Heart left ventricle (tissue), 16 donors: Measurements from ENCODE around the gene CLK3. TPM values are rescaled to one million over a fixed set of nuclear protein-coding genes. Genes with fewer than 3 reads are reported as not detected.
"Not testable (repeated sequence)": the region's sequence is repeated elsewhere in the genome, so short reads cannot be mapped to it uniquely, and the experiment has no call there.

Source experiments
- ATAC-seq, 4 donors: fragments of 200-7000 bp; cut with Tn5 transposase; one replicate each; pipeline ENCODE4 v1.9.1; 2020 to 2022; ENCODE audit warnings: moderate library complexity in 4 of 4, mild to moderate bottlenecking in 3 of 4, moderate number of reproducible peaks in 1 of 4
- DNase-seq, 5 donors: peaks; one replicate each; pipeline ENCODE4 v3.0.0-alpha.2; 2020
- H3K27ac ChIP-seq, 12 donors: fragments of 200-600 bp; sonication (generic) in 4 of 12; one replicate each; pipeline versions ENCODE4 v1.5.0 to v1.8.0; 2016 to 2022; ENCODE audit warnings: mild to moderate bottlenecking in 2 of 12
- H3K27me3 ChIP-seq, 9 donors: fragments of 200-600 bp; sonication (generic) in 2 of 9; one replicate each; pipeline versions ENCODE4 v1.5.1 to v1.8.0; 2016 to 2022; ENCODE audit warnings: mild to moderate bottlenecking in 3 of 9
- H3K36me3 ChIP-seq, 9 donors: fragments of 200-600 bp; sonication (generic) in 2 of 9; one replicate each; pipeline versions ENCODE4 v1.5.0 to v1.8.0; 2018 to 2022; ENCODE audit warnings: mild to moderate bottlenecking in 2 of 9
- H3K4me1 ChIP-seq, 12 donors: fragments of 200-600 bp; sonication (generic) in 4 of 12; one replicate each; pipeline versions ENCODE4 v1.5.0 to v1.8.0; 2016 to 2022; ENCODE audit warnings: mild to moderate bottlenecking in 3 of 12
- H3K4me3 ChIP-seq, 12 donors: fragments of 200-600 bp; sonication (generic) in 4 of 12; one replicate each; pipeline versions ENCODE4 v1.5.0 to v1.8.0; 2017 to 2022; ENCODE audit warnings: mild to moderate bottlenecking in 9 of 12, moderate library complexity in 4 of 12
- H3K9me3 ChIP-seq, 12 donors: fragments of 200-600 bp; sonication (generic) in 4 of 12; one replicate each; pipeline versions ENCODE4 v1.5.0 to v1.8.0; 2016 to 2022; ENCODE audit warnings: mild to moderate bottlenecking in 1 of 12
- POLR2A ChIP-seq, 2 donors: fragments of 450-650 bp; IDR thresholded peaks; one replicate each; pipeline ENCODE4 v1.6.1; 2017; ENCODE audit warnings: antibody characterized with exemption in 2 of 2, mild to moderate bottlenecking in 2 of 2, moderate library complexity in 2 of 2
- WGBS, 4 donors: extraction: QIAGEN DNeasy Blood & Tissue Kit in 2 of 4; methylation state at CpG; one replicate each; pipeline versions ENCODE4 v1.1.5 to v1.1.7; 2013 to 2018; 5-methylcytosine and 5-hydroxymethylcytosine counted together
- intact Hi-C, 10 donors: fragments of 100-400 bp; cut with DNase I; formaldehyde crosslinking; loops; one replicate each; pipeline versions ENCODE4 v1.11.1 to v1.14.2; 2022
- polyA plus RNA-seq, 2 donors: library from polyadenylated mRNA; stranded (reverse); fragments of 200-250 nt; gene quantifications; one replicate each; pipeline ENCODE4 v1.2.3, GENCODE V29; 2013
- total RNA-seq, 9 donors: library from RNA; depleted of rRNA in 2 of 9; stranded (reverse); fragments of >200 nt in 2 of 9; fragmentation: NEBNext Ultra II Directional in 3 of 9; extraction: Animal tissue kit (Norgen Biotek cat#: 25700) in 3 of 9; gene quantifications; one replicate each; pipeline versions ENCODE4 v1.1.0 to v1.2.4, GENCODE V29; 2016 to 2023
- TF ChIP-seq, protein P1 (sequence below), 12 donors: fragments of 200-600 bp; sonication (generic) in 4 of 12; IDR thresholded peaks; one replicate each; pipeline versions ENCODE4 v1.5.0 to v1.8.0; 2018 to 2022; ENCODE audit warnings: antibody characterized with exemption in 12 of 12, mild to moderate bottlenecking in 5 of 12
- donor health status: ischemic (EF 13 %, LVEDD 7.1; RV severe dilation, severe dysfunction).
- donor health status: healthy with polysubstance abuse.
- donor health status: DM: no; HTN: yes; CAD: no.
- donor health status: DM: no; HTN: no; CAD: no.
- donor health status: ischemic (EF 25% LVEDD 6.9; RV normal size, moderate dysfunction).
- donor health status: ischemic (EF 25% LVEDD 5.7; RV mildly dilated, moderate dysfunction).
- donor health status: healthy.
- donor health status: DM: yes; HTN: yes; CAD: no.
- donor health status: ischemic (EF 35%, LVEDD 5.7; RV mildly dilated, moderate dysfunction).
- donor health status: nonischemic (EF 11% LVEDD 7.7; RV severe dilation, severe dysfunction).
- donor health status: DM: yes; HTN: yes; CAD: no.
- donor health status: PGD.
- donor health status: ischemic (EF 29% LVEDD 5.4; RV normal size, mild dysfunction).
- donor health status: nonischemic (EF 23%, LVEDD 6.1; RV moderate dilation, normal function).

CLK3 gene
- total and polyA plus RNA-seq, 11 donors: 31.0 to 75.9 (median 48.5) TPM

DNA sequence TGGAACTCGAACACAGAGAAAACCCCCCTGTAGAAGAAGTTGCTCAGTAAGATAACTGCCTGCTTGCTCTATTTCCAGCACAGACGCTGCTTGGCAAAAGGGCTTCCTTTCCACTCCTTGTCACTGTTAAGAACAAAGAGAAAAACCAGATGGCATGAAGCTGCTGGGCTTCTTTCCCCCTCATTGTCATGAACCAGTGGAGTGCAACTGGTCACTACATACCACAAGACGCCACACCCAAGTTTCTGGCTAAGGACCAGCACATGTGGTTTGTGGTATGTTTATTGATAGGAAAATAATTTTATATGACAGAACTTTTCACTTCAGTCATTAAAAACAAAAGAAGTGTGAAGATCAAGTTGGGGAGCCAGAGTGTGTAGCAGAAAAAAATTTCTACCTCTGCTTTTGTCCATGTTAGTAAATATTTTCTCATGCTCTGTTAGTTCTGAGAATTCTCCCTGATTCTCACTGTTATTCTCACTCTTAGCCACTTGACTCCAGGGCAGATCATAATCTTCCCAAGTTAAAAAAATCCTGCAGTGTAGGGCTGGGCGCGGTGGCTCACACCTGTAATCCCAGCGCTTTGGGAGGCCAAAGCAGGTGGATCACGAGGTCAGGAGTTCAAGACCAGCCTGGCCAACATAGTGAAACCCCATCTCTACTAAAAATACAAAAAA is 37.9 kb downstream of the CLK3 start:
- TF ChIP-seq POLR2A (IDR thresholded peaks at IDR 0.05): no peak
- TF ChIP-seq, protein P1, sequence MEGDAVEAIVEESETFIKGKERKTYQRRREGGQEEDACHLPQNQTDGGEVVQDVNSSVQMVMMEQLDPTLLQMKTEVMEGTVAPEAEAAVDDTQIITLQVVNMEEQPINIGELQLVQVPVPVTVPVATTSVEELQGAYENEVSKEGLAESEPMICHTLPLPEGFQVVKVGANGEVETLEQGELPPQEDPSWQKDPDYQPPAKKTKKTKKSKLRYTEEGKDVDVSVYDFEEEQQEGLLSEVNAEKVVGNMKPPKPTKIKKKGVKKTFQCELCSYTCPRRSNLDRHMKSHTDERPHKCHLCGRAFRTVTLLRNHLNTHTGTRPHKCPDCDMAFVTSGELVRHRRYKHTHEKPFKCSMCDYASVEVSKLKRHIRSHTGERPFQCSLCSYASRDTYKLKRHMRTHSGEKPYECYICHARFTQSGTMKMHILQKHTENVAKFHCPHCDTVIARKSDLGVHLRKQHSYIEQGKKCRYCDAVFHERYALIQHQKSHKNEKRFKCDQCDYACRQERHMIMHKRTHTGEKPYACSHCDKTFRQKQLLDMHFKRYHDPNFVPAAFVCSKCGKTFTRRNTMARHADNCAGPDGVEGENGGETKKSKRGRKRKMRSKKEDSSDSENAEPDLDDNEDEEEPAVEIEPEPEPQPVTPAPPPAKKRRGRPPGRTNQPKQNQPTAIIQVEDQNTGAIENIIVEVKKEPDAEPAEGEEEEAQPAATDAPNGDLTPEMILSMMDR (IDR thresholded peaks at IDR 0.05): no peak
- Histone ChIP-seq H3K9me3 (no peaks in the 10 kb centered on the region), H3K4me3 (no peak overlapping the region), H3K27me3 (no peaks in the 10 kb centered on the region), H3K36me3 (peaks cover 0 to 11% (median 3%) of the 10 kb centered on the region in 9 donors), H3K4me1 (peaks cover 0 to 63% (median 38%) of the 10 kb centered on the region in 12 donors), H3K27ac (peak overlapping the region in 7 of 12 donors; percentile 11 to 56 (median 26))
- WGBS, 4 donors: 52 to 59% (median 54%) methylated on average over 7 of the region's 7 CpGs
- ATAC-seq: peak; percentile 50 to 82 (median 78)
- DNase-seq: peak in 2 of 5 donors; percentile 45 to 55
- intact Hi-C loops: no loop called here

DNA sequence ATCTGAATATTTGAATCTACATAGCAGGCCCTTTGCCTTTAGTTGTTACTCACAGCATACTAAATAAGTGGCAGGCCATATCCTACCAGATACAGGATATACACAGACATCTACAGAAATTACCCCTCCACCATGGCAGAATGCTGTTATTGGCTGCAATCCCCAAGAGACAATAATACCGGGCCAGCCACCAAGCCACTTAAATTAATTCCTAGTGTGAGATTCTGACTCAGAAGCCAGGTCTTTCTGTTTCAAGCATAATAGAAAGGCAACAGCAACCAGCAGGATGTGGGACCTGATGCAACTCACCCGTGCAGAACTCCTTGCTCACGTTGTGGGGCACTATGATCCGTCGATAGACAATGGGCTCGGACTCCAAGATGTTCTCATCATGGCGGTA is 39.8 kb downstream of the CLK3 start:
- ATAC-seq (no peak), DNase-seq (no peak)
- no peak for TF ChIP-seq POLR2A (IDR thresholded peaks at IDR 0.05)
- TF ChIP-seq, protein P1 (IDR thresholded peaks at IDR 0.05): no peak
- H3K4me1 ChIP-seq: peaks cover 0 to 60% (median 35%) of the 10 kb centered on the region in 12 donors
- H3K27ac ChIP-seq: no peak overlapping the region
- H3K9me3 ChIP-seq: no peaks in the 10 kb centered on the region
- peaks cover 0 to 11% (median 3%) of the 10 kb centered on the region in 9 donors for H3K36me3 ChIP-seq
- no peak overlapping the region for H3K4me3 ChIP-seq
- WGBS, 4 donors: 70 to 80% (median 74%) methylated on average over 7 of the region's 7 CpGs
- intact Hi-C loops: no loop called here
- H3K27me3 ChIP-seq: no peaks in the 10 kb centered on the region

GRCh38 chr15:74656935-74657535 is 41.4 kb downstream of the CLK3 start:
- intact Hi-C loops: no loop called here
- 87 to 94% (median 92%) methylated on average over 6 of the region's 6 CpGs for WGBS, 4 donors
- ATAC-seq (peak in 1 of 4 donors; percentile 21), DNase-seq (no peak)
- peaks cover 0 to 51% (median 25%) of the 10 kb centered on the region in 12 donors for H3K4me1 ChIP-seq
- H3K27me3 ChIP-seq: no peaks in the 10 kb centered on the region
- no peak overlapping the region for H3K27ac ChIP-seq
- H3K4me3 ChIP-seq: no peak overlapping the region
- peaks cover 0 to 18% (median 3%) of the 10 kb centered on the region in 9 donors for H3K36me3 ChIP-seq
- no peaks in the 10 kb centered on the region for H3K9me3 ChIP-seq
- no peak for TF ChIP-seq POLR2A (IDR thresholded peaks at IDR 0.05)
- TF ChIP-seq, protein P1 (IDR thresholded peaks at IDR 0.05): no peak

GRCh38 chr15:74657846-74658245 is 42.2 kb downstream of the CLK3 start:
- H3K36me3 ChIP-seq: peaks cover 0 to 18% (median 0%) of the 10 kb centered on the region in 9 donors
- DNase-seq (no peak), ATAC-seq (no peak)
- TF ChIP-seq POLR2A (IDR thresholded peaks at IDR 0.05): no peak
- TF ChIP-seq, protein P1 (IDR thresholded peaks at IDR 0.05): no peak
- H3K9me3 ChIP-seq: no peaks in the 10 kb centered on the region
- H3K27ac ChIP-seq: no peak overlapping the region
- intact Hi-C loops: no loop called here
- H3K4me1 ChIP-seq: peaks cover 0 to 50% (median 25%) of the 10 kb centered on the region in 12 donors
- WGBS, 4 donors: 77 to 88% (median 81%) methylated on average over 3 of the region's 3 CpGs
- H3K27me3 ChIP-seq: no peaks in the 10 kb centered on the region
- H3K4me3 ChIP-seq: no peak overlapping the region

DNA sequence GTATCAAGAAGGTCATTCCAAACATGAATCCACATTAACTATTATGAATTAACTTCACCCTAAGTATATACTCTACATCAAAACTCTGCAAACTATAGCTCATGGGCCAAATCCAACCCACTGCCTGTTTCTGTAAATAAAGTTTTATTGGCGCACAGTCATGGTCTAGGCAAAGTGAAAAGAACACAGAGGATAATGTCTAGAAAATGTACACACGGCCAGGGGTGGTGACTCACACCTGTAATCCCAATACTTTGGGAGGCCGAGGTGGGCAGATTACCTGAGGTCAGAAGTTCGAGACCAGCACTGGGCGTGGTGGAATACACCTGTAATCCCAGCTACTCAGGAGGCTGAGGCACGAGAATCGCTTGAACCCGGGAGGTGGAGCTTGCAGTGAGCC is 45.6 kb downstream of the CLK3 start:
- H3K27me3 ChIP-seq, H3K4me3 ChIP-seq, ATAC-seq, DNase-seq, H3K27ac ChIP-seq, H3K9me3 ChIP-seq, intact Hi-C loops: not testable (repeated sequence)
- H3K4me1 ChIP-seq: peaks cover 0 to 44% (median 18%) of the 10 kb centered on the region in 12 donors
- 96 to 98% (median 97%) methylated on average over 8 of the region's 8 CpGs for WGBS, 4 donors
- peaks cover 0 to 11% (median 0%) of the 10 kb centered on the region in 9 donors for H3K36me3 ChIP-seq
